Gastrocnemius medialis (tissue), 4 donors: ENCODE results near the gene TMEM132D.

ENCODE experiments used
- POLR2A ChIP-seq, 2 donors: fragments of 450-650 bp; IDR thresholded peaks; one replicate each; pipeline ENCODE4 v1.6.1; 2017; ENCODE audit warnings: antibody characterized with exemption in 2 of 2, mild to moderate bottlenecking in 2 of 2, moderate library complexity in 2 of 2
- TF ChIP-seq, protein P1 (sequence below), 5 experiments: fragments of 450-650 bp in 3 of 5; fragments of 200-600 bp in 2 of 5; sonication (generic) in 2 of 5; IDR thresholded peaks in 4 of 5; conservative IDR thresholded peaks in 1 of 5; 1 replicate in 4 of 5; 2 replicates in 1 of 5; pipeline ENCODE4 v1.5.1; 2016 to 2019; ENCODE audit warnings: antibody characterized with exemption in 5 of 5, mild to moderate bottlenecking in 3 of 5, moderate library complexity in 3 of 5

GRCh38 chr12:129231491-129231890 lies 672.3 kb downstream of the TMEM132D start:
- TF ChIP-seq POLR2A (IDR thresholded peaks at IDR 0.05): no peak
- TF ChIP-seq, protein P1, sequence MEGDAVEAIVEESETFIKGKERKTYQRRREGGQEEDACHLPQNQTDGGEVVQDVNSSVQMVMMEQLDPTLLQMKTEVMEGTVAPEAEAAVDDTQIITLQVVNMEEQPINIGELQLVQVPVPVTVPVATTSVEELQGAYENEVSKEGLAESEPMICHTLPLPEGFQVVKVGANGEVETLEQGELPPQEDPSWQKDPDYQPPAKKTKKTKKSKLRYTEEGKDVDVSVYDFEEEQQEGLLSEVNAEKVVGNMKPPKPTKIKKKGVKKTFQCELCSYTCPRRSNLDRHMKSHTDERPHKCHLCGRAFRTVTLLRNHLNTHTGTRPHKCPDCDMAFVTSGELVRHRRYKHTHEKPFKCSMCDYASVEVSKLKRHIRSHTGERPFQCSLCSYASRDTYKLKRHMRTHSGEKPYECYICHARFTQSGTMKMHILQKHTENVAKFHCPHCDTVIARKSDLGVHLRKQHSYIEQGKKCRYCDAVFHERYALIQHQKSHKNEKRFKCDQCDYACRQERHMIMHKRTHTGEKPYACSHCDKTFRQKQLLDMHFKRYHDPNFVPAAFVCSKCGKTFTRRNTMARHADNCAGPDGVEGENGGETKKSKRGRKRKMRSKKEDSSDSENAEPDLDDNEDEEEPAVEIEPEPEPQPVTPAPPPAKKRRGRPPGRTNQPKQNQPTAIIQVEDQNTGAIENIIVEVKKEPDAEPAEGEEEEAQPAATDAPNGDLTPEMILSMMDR (IDR thresholded peaks at IDR 0.05 in 4 of 5, conservative IDR thresholded peaks at IDR 0.05 in 1 of 5): no peak
